BLaER1 (cell line): ENCODE data around the gene NOTUM.

Experiments
- H3K27ac ChIP-seq: shearing (Covaris generic); formaldehyde crosslinking; 2 replicates; pipeline ENCODE4 v1.8.1; 2022
- H3K27me3 ChIP-seq: shearing (Covaris generic); formaldehyde crosslinking; 2 replicates; pipeline ENCODE4 v1.8.1; 2022
- H3K36me3 ChIP-seq: shearing (Covaris generic); formaldehyde crosslinking; 2 replicates; pipeline ENCODE4 v1.8.1; 2022
- H3K4me1 ChIP-seq: shearing (Covaris generic); formaldehyde crosslinking; 2 replicates; pipeline ENCODE4 v1.8.1; 2022
- H3K4me2 ChIP-seq: shearing (Covaris generic); formaldehyde crosslinking; 2 replicates; pipeline ENCODE4 v1.8.1; 2022
- H3K4me3 ChIP-seq: shearing (Covaris generic); formaldehyde crosslinking; 2 replicates; pipeline ENCODE4 v1.8.1; 2022
- H3K9ac ChIP-seq: shearing (Covaris generic); formaldehyde crosslinking; 2 replicates; pipeline ENCODE4 v1.8.1; 2022
- H3K9me3 ChIP-seq: shearing (Covaris generic); formaldehyde crosslinking; 2 replicates; pipeline ENCODE4 v1.8.1; 2022
- H4K20me1 ChIP-seq: shearing (Covaris generic); formaldehyde crosslinking; 2 replicates; pipeline ENCODE4 v1.8.1; 2022
- Cebpa-rat ChIP-seq: shearing (Covaris generic); IDR thresholded peaks from 2 replicates; pipeline ENCODE4 v1.8.1; 2022

NOTUM gene

DNA sequence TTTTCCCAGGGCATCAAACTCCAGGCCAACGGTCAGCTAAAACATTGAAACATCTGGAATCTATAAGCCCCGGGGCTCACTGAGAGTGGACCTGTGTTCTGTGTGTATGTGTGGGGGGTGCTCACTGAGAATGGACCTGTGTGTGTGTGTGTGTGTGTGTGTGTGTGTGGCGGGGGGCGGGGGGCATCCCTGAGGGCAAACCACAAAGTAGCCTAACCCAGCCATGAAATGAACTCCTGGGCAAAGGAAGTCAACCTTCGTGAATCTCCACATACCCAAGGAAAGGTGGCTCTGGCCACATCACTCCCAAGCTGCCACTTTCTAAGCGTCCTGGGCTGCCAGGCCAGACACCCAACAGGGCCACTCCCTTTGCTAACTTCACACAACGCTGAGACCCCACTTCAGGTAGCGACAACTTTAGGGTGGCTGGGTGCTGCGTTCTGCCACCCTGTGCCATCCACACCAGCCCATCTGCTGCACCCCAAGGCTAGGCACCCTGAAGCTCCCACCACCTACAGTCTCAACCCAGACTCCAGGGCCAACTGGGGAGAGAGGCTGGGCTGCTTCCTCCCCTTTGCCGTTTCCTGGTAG, 35.0 kb downstream of the NOTUM start:
- no peak for TF ChIP-seq Cebpa-rat
- Histone ChIP-seq H3K4me2 (peak overlapping the region; percentile 100), H3K27ac (peak overlapping the region; percentile 91), H3K36me3 (peaks cover 17% of the 10 kb centered on the region), H3K9ac (peak overlapping the region; percentile 91), H3K9me3 (no peaks in the 10 kb centered on the region), H3K27me3 (peaks cover 19% of the 10 kb centered on the region), H4K20me1 (peaks cover 45% of the 10 kb centered on the region), H3K4me3 (peak overlapping the region; percentile 97), H3K4me1 (peaks cover 85% of the 10 kb centered on the region)

DNA sequence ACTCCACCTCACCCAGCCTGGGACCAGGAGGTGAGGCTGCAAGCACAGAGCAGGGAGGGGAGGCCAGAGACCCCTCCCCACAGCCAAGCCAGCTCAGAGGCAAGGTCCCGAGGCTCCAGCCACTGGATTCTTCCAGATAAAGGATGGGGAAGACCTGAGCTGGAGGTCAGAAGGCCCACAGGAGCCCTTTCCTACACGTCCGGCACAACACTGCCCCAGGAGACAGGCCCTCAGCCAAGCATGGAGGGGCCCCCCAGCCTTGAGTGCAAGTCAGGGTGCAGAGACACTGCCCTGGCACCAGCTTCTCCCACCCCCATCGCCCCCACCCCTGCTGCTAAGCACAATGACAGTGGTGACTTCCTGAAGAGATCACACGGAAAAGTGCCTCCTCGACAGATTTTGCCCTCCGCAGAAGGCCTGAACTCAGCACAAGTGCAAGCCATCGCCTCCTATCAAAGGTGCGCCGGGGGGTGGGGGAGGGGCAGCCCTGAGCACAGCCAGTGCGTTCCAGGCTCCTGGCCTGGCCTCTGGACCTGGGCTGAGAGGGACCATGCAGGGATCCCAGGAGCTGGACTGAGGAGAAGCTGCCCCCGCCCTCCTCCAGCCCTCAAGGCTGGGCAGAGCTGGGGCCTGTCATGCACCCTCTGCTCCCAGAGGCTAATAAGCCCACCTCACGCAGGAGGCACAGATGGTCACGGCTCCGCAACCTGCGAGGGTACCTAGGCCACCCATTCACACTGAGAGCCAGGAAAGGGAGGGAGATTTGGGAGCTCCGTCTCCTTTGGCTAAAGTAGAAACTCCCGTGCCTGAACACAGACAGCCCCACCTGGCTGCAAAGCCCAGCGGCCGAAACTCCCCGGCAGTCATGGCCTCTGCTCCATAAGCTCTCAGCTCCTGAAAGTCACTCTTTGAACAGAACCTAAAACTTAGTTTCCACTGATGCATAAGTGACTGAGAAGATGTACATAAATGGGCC, 36.1 kb downstream of the NOTUM start:
- Histone ChIP-seq H4K20me1 (peaks cover 40% of the 10 kb centered on the region), H3K9ac (peak overlapping the region; percentile 81), H3K4me1 (peaks cover 85% of the 10 kb centered on the region), H3K27me3 (peaks cover 19% of the 10 kb centered on the region), H3K36me3 (peaks cover 24% of the 10 kb centered on the region), H3K4me2 (peak overlapping the region; percentile 100), H3K9me3 (no peaks in the 10 kb centered on the region), H3K27ac (peak overlapping the region; percentile 86), H3K4me3 (peak overlapping the region; percentile 64)
- no peak for TF ChIP-seq Cebpa-rat

DNA sequence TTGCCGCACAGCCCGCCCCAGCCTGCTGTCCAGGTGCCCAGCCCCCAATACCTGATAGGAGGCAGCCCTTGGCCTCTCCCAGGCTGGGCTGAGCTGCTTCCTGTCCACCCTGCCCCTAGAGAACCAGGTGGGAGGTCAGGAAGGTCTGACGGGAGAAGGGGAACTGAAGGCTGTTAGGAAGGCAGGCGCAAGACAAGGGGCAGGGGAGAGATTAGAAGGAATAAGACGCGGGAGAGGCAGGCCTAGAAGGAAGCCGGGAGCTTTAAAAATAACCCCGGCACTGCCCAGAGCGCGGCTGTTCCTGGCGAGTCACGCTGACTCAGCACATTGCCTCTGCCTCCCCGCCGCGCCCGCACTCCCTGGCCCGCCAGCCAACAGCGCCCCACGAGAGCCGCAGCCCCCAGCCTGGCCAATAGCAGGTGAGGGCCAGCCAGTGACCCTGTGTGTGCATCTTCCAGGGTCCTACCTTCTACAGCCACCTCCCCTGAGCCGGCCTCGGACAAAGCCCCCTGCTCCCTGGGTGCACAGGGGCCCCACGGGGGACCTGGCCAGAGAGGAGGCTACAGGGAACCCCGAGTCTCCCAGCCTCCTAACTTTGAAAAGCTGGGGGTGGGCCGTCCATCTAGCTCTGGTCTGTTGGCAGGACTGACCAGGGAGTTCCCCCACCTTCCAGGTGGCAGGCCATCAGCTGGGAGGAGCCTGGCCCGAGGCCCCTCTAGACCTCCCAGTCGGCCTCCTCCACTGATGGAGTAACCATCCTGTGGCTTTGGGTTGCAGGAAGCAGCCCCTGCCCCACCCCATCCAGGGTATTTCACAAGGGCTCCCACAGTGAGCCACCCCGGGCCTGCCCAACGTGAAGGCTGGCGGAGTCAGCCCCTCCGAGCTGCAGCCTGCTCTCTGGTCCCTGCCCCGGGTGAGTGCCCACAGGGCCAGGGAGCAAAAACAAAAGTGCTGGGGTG, 37.4 kb downstream of the NOTUM start:
- Histone ChIP-seq H3K9me3 (no peaks in the 10 kb centered on the region), H3K4me1 (peaks cover 87% of the 10 kb centered on the region), H3K4me2 (peak overlapping the region; percentile 100), H3K27me3 (peaks cover 7% of the 10 kb centered on the region), H4K20me1 (peaks cover 31% of the 10 kb centered on the region), H3K36me3 (peaks cover 24% of the 10 kb centered on the region), H3K27ac (peak overlapping the region; percentile 86), H3K9ac (peak overlapping the region; percentile 81), H3K4me3 (peak overlapping the region; percentile 64)
- peak; percentile 44; the same call in 1 of the 2 replicates for TF ChIP-seq Cebpa-rat

DNA sequence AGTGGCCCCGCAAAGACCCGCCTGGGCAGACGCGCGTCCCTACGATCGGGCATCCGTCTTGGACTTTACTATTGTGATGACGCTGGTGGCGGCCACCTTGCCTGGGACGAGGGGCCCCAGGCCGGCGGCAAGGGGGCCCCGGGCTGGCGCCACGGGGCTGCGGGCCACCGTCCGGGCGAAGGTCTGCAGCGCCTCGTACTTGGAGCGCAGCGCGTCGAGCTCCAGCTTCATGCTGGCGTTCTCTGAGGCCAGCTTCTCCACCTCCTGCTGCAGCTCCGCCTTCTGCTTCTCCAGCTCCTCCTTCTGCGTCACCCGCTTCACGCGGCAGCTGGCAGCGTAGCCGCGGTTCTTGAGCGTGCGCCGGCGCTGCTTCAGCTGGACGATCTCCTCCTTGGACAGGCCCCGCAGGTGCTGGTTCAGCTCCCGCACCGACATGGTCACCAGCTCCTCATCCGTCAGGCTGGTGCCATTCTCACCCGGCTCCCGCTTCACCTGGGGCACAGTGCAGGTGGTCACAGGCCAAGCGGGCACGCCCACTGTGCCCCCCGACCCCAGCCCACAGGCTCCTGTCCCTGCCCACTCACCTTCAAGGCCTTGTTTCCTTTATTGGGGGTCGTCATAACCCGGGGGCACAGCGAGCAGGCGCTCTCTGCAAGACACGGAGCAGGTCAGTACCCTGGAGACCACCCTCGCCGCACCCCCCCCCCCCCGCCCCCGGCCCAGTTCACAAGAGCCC, 38.3 kb downstream of the NOTUM start:
- Histone ChIP-seq H4K20me1 (peaks cover 32% of the 10 kb centered on the region), H3K4me2 (peak overlapping the region; percentile 100), H3K27ac (peak overlapping the region; percentile 90), H3K9me3 (no peaks in the 10 kb centered on the region), H3K4me3 (peak overlapping the region; percentile 64), H3K9ac (0 out of 2 replicates have a peak overlapping the region, but pooled peaks have one; percentile 63), H3K27me3 (no peaks in the 10 kb centered on the region), H3K36me3 (peaks cover 24% of the 10 kb centered on the region), H3K4me1 (peaks cover 85% of the 10 kb centered on the region)
- no peak for TF ChIP-seq Cebpa-rat

DNA sequence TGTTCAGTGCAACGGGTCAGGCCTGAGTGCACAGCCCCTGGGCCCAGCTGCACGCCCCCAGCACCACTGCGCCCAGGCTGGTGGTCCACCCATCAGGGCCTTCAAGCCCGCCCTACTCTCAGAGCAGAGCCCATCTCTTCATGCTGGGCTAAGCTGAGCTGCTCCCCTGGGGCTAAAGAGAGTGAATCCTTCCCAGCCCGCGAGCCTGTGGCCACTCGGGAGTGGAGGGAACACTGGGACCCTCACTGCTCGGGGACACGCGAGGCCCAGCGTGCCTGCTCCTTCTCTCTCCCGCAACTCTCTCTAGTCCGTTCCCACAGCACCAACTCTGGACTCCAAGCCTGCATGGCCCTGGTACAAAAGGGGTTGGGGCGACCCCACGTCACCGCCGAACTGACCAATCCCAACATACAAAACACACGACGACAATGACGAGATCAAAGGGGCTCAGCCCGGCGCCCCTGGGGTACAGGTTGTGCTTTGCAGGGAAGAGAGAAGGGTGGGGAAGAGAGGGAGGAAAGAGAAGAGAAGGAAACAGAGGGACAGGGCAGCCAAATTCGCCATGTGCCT, 38.9 kb downstream of the NOTUM start:
- H3K9me3 ChIP-seq, result no peaks in the 10 kb centered on the region
- peak overlapping the region; percentile 63 for H3K9ac ChIP-seq
- no peaks in the 10 kb centered on the region for H3K27me3 ChIP-seq
- peaks cover 24% of the 10 kb centered on the region for H3K36me3 ChIP-seq
- H3K27ac ChIP-seq, result peak overlapping the region; percentile 90
- H4K20me1 ChIP-seq, result peaks cover 39% of the 10 kb centered on the region
- H3K4me2 ChIP-seq, result peak overlapping the region; percentile 100
- peaks cover 86% of the 10 kb centered on the region for H3K4me1 ChIP-seq
- H3K4me3 ChIP-seq, result peak overlapping the region; percentile 39; the same call in 1 of the 2 replicates
- TF ChIP-seq Cebpa-rat, result no peak

DNA sequence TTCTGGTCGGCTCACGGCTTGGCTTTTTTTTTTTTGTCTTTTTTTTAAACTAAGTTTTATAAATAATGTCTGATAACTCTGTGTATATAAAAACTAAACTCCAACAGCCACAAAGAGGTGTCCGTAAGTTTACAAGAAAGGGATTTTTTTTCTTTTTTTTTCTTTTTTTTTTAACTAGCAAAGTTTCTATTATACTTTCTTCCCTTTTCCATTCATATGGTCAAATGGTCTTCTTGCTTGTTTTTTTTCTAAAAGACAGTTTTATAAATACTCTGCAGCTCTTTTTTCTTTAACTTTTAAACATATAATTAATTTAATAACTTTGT, 39.5 kb downstream of the NOTUM start:
- Histone ChIP-seq H3K27ac (peak overlapping the region; percentile 90; the same call in 1 of the 2 replicates), H3K36me3 (peaks cover 24% of the 10 kb centered on the region), H3K4me2 (peak overlapping the region; percentile 100), H3K9me3 (no peaks in the 10 kb centered on the region), H3K27me3 (no peaks in the 10 kb centered on the region), H4K20me1 (peaks cover 42% of the 10 kb centered on the region), H3K4me3 (no peak overlapping the region), H3K4me1 (peaks cover 92% of the 10 kb centered on the region), H3K9ac (peak overlapping the region; percentile 76)
- TF ChIP-seq Cebpa-rat, result no peak

DNA sequence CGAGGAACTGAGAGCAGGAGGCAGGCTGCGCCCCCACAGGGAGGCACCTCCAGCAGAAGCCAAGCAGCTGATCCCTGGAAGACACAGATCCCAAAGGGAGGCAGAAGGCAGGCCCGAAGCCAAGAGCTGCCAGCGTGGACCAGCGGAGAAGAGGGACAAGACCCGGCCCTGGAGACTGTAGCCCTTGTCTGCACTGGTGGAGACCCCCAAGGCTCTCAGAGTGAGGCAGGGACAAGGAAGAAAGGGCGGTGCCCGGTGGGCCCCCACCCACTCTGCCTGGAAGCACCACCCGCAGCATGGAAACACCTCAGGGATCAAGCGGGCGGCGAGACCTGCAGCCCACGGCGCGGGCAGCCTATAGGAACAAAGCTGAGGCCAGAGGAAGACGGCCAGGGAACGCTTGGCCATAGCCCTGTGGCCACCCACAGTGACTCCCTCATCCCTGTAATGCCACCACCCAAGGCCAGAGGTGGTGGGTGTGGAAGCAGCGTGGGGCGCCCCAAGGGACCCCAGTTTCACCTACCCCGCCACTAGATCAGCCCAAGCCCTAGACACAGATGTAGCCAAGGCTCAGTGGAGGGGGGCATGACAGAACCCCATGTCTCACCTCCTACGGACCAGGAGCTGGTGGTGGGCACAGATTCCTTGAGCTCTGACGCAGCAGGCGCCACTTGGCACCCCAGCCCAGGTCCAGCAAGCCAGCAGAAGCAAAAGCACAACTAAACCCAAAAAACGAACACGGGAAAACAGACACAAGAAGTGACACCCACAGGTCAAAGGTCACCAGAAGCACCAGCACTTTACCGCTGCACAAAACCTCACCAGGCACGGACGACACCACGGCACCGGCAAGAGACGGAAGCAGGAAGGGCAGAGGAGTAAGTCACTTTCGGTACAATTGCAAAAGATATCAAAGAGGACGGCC, 40.1 kb downstream of the NOTUM start:
- Histone ChIP-seq H3K9ac (peak overlapping the region; percentile 76), H3K4me1 (peaks cover 91% of the 10 kb centered on the region)

More for the DNA sequence above, 40.1 kb downstream of the NOTUM start:
- peak overlapping the region; percentile 100 for H3K4me2 ChIP-seq
- peaks cover 30% of the 10 kb centered on the region for H3K36me3 ChIP-seq
- H4K20me1 ChIP-seq, result peaks cover 42% of the 10 kb centered on the region
- H3K9me3 ChIP-seq, result no peaks in the 10 kb centered on the region
- peak overlapping the region; percentile 19; the same call in 1 of the 2 replicates for H3K4me3 ChIP-seq
- TF ChIP-seq Cebpa-rat, result no peak
- H3K27me3 ChIP-seq, result no peaks in the 10 kb centered on the region
- H3K27ac ChIP-seq, result peak overlapping the region; percentile 90
